GM23338 (cell line): ENCODE measurements around the gene RECQL5. TPM values are rescaled to one million over a fixed set of nuclear protein-coding genes. Genes with fewer than 3 reads are reported as not detected.

ENCODE experiments used
- ATAC-seq: fragments of 200-7000 bp; cut with Tn5 transposase; 3 replicates; pipeline ENCODE4 v1.9.1; 2020
- DNase-seq: peaks from one replicate; pipeline ENCODE4 v3.0.0-alpha.2; 2015; ENCODE audit warnings: low spot score
- H2AFZ ChIP-seq: fragments of 200-600 bp; sonication (generic); 2 replicates; pipeline ENCODE4 v1.8.0; 2016; ENCODE audit warnings: antibody characterized with exemption, mild to moderate bottlenecking, moderate library complexity
- H3F3A ChIP-seq: fragments of 200-600 bp; sonication (generic); replicated peaks from 2 replicates; pipeline ENCODE4 v1.8.0; 2017; ENCODE audit warnings: antibody characterized with exemption, mixed run types, low read depth
- H3K27ac ChIP-seq: fragments of 200-600 bp; sonication (generic); 2 replicates; pipeline ENCODE4 v1.6.1; 2016; ENCODE audit warnings: low read depth
- H3K27me3 ChIP-seq: fragments of 200-600 bp; sonication (generic); 2 replicates; pipeline ENCODE4 v1.8.0; 2016; ENCODE audit warnings: mild to moderate bottlenecking, mixed run types, moderate library complexity; ENCODE audit not compliant: insufficient read depth
- H3K36me3 ChIP-seq: fragments of 200-600 bp; sonication (generic); 2 replicates; pipeline ENCODE4 v1.8.0; 2016; ENCODE audit warnings: mild to moderate bottlenecking; ENCODE audit not compliant: insufficient read depth
- H3K4me1 ChIP-seq: fragments of 200-600 bp; sonication (generic); 2 replicates; pipeline ENCODE4 v1.8.0; 2016; ENCODE audit warnings: mild to moderate bottlenecking, moderate library complexity; ENCODE audit not compliant: insufficient read depth
- H3K4me2 ChIP-seq: fragments of 200-600 bp; sonication (generic); 2 replicates; pipeline ENCODE4 v1.7.1; 2017; ENCODE audit warnings: mixed run types
- H3K4me3 ChIP-seq: fragments of 200-600 bp; sonication (generic); 2 replicates; pipeline ENCODE4 v1.6.1; 2016; ENCODE audit warnings: mixed run types
- H3K79me2 ChIP-seq: fragments of 200-600 bp; sonication (generic); replicated peaks from 2 replicates; pipeline ENCODE4 v1.8.0; 2017; ENCODE audit warnings: mild to moderate bottlenecking; ENCODE audit not compliant: insufficient read depth
- H3K9me2 ChIP-seq: fragments of 200-600 bp; sonication (generic); 2 replicates; pipeline ENCODE4 v1.8.0; 2017; ENCODE audit not compliant: insufficient read depth
- H4K20me1 ChIP-seq: fragments of 200-600 bp; sonication (generic); replicated peaks from 2 replicates; pipeline ENCODE4 v1.8.0; 2017; ENCODE audit warnings: mild to moderate bottlenecking; ENCODE audit not compliant: insufficient read depth
- H3K27ac Mint-ChIP-seq: 2 replicates; pipeline ENCODE4 v1.8.0; 2020; ENCODE audit warnings: inconsistent platforms, mild to moderate bottlenecking, moderate library complexity, mixed read lengths
- H3K27me3 Mint-ChIP-seq: 3 replicates; pipeline ENCODE4 v1.8.0; 2022; ENCODE audit warnings: low read depth, mild to moderate bottlenecking, moderate library complexity, mixed read lengths, inconsistent platforms; ENCODE audit not compliant: insufficient read depth, poor library complexity
- H3K36me3 Mint-ChIP-seq: 3 replicates; pipeline ENCODE4 v1.8.0; 2021; ENCODE audit warnings: low read depth, mild to moderate bottlenecking, inconsistent platforms, moderate library complexity, mixed read lengths
- H3K4me1 Mint-ChIP-seq: 3 replicates; pipeline ENCODE4 v1.8.0; 2020; ENCODE audit warnings: mild to moderate bottlenecking, inconsistent platforms, mixed read lengths
- H3K4me3 Mint-ChIP-seq: 3 replicates; pipeline ENCODE4 v1.8.0; 2021; ENCODE audit warnings: moderate library complexity, mild to moderate bottlenecking, inconsistent platforms, mixed read lengths
- H3K9me3 Mint-ChIP-seq: 3 replicates; pipeline ENCODE4 v1.8.0; 2020; ENCODE audit warnings: moderate library complexity, mild to moderate bottlenecking, inconsistent platforms, mixed read lengths
- CREB1 ChIP-seq: fragments of 250-450 bp; sonication (Bioruptor Pico); IDR thresholded peaks from 2 replicates; pipeline ENCODE4 v1.5.0; 2020; ENCODE audit warnings: low read depth, mild to moderate bottlenecking, moderate library complexity
- EZH2 ChIP-seq: fragments of 200-600 bp; sonication (generic); IDR thresholded peaks from one replicate; pipeline ENCODE4 v1.8.0; 2017; ENCODE audit warnings: antibody characterized with exemption, mild to moderate bottlenecking, low read depth; ENCODE audit not compliant: unreplicated experiment
- EZH2phosphoT487 ChIP-seq: fragments of 200-600 bp; sonication (generic); IDR thresholded peaks from one replicate; pipeline ENCODE4 v1.8.1; 2018; ENCODE audit warnings: antibody characterized with exemption; ENCODE audit not compliant: unreplicated experiment
- JUNB ChIP-seq: IDR thresholded peaks from one replicate; pipeline ENCODE4 v1.6.1; 2016; ENCODE audit warnings: antibody characterized with exemption; ENCODE audit not compliant: unreplicated experiment
- NANOG ChIP-seq: IDR thresholded peaks from 2 replicates; pipeline ENCODE4 v1.6.1; 2016; ENCODE audit warnings: antibody characterized with exemption, borderline replicate concordance
- POLR2AphosphoS5 ChIP-seq: IDR thresholded peaks from 2 replicates; pipeline ENCODE4 v1.6.1; 2016; ENCODE audit warnings: antibody characterized with exemption, low read depth
- STAT1 ChIP-seq: IDR thresholded peaks from one replicate; pipeline ENCODE4 v1.6.1; 2016; ENCODE audit warnings: antibody characterized with exemption; ENCODE audit not compliant: unreplicated experiment
- ZNF114 ChIP-seq: fragments of 250-450 bp; sonication (Bioruptor Pico); IDR thresholded peaks from 2 replicates; pipeline ENCODE4 v1.5.0; 2020; ENCODE audit warnings: mild to moderate bottlenecking, moderate library complexity
- ZNF331 ChIP-seq: fragments of 250-450 bp; sonication (Bioruptor Pico); IDR thresholded peaks from 2 replicates; pipeline ENCODE4 v1.5.0; 2020; ENCODE audit warnings: low read depth, mild to moderate bottlenecking, moderate library complexity
- polyA plus RNA-seq: library from polyadenylated mRNA; unstranded; fragments of >200 nt; fragmentation: Nextera tagmentation; extraction: Ambion mirVana; gene quantifications from 2 replicates; pipeline ENCODE4 v1.2.1, GENCODE V29; 2016
- total RNA-seq: library from RNA; depleted of rRNA; stranded (reverse); fragments of >200 nt; shearing (Covaris generic); gene quantifications from 2 replicates; pipeline ENCODE4 v1.2.3, GENCODE V29; 2014
- TF ChIP-seq, protein P1 (sequence below), 2 experiments: fragments of 200-600 bp in 1 of 2; sonication (generic) in 1 of 2; conservative IDR thresholded peaks; 2 replicates each; pipeline versions ENCODE4 v1.5.1 to v1.6.1; 2016 to 2017; ENCODE audit warnings: antibody characterized with exemption in 2 of 2, low read depth in 2 of 2, mild to moderate bottlenecking in 2 of 2, moderate library complexity in 1 of 2
- TF ChIP-seq, protein P2 (sequence below): fragments of 250-450 bp; sonication (Bioruptor Pico); IDR thresholded peaks from 2 replicates; pipeline ENCODE4 v1.5.0; 2020; ENCODE audit warnings: mild to moderate bottlenecking, moderate library complexity
- TF ChIP-seq, protein P3 (sequence below): IDR thresholded peaks from 2 replicates; pipeline ENCODE4 v1.6.1; 2016; ENCODE audit warnings: antibody characterized with exemption
- TF ChIP-seq, protein P4 (sequence below): IDR thresholded peaks from one replicate; pipeline ENCODE4 v1.6.1; 2018; ENCODE audit warnings: antibody characterized with exemption; ENCODE audit not compliant: unreplicated experiment

The RECQL5 gene
- total and polyA plus RNA-seq, 2 experiments from 2014 or later, result 20.0 to 23.3 TPM

DNA sequence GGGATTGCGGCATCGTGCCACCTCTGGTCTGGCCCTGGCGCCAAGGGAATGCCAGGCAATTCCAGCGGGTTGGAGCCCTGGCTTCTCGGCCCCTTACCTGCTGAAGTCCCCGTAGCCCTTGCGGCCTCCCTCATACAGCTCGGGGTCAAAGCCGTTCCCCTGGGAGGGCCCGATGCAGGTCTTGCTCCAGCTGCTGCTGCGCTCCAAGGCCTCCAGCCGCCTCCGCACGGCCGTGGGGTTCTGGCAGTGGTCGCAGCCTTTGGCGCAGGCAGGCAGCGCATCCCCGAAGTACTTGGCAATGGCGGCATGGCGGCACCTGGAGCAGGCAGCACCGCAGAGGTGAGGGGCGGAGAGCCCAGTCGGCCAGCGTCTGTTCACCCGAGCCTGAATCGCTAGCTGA lies 35.6 kb downstream of the RECQL5 start:
- TF ChIP-seq JUNB (no peak), ZNF331 (CRISPR knock-in tag) (no peak), STAT1 (no peak), POLR2AphosphoS5 (no peak), CREB1 (CRISPR knock-in tag) (no peak), NANOG (no peak), EZH2phosphoT487 (no peak), ZNF114 (CRISPR knock-in tag) (no peak), EZH2 (no peak)
- TF ChIP-seq, protein P1, sequence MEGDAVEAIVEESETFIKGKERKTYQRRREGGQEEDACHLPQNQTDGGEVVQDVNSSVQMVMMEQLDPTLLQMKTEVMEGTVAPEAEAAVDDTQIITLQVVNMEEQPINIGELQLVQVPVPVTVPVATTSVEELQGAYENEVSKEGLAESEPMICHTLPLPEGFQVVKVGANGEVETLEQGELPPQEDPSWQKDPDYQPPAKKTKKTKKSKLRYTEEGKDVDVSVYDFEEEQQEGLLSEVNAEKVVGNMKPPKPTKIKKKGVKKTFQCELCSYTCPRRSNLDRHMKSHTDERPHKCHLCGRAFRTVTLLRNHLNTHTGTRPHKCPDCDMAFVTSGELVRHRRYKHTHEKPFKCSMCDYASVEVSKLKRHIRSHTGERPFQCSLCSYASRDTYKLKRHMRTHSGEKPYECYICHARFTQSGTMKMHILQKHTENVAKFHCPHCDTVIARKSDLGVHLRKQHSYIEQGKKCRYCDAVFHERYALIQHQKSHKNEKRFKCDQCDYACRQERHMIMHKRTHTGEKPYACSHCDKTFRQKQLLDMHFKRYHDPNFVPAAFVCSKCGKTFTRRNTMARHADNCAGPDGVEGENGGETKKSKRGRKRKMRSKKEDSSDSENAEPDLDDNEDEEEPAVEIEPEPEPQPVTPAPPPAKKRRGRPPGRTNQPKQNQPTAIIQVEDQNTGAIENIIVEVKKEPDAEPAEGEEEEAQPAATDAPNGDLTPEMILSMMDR (conservative IDR thresholded peaks at IDR 0.05; ENCODE audit: low read depth in 2 of 2), result no peak
- TF ChIP-seq, protein P2, sequence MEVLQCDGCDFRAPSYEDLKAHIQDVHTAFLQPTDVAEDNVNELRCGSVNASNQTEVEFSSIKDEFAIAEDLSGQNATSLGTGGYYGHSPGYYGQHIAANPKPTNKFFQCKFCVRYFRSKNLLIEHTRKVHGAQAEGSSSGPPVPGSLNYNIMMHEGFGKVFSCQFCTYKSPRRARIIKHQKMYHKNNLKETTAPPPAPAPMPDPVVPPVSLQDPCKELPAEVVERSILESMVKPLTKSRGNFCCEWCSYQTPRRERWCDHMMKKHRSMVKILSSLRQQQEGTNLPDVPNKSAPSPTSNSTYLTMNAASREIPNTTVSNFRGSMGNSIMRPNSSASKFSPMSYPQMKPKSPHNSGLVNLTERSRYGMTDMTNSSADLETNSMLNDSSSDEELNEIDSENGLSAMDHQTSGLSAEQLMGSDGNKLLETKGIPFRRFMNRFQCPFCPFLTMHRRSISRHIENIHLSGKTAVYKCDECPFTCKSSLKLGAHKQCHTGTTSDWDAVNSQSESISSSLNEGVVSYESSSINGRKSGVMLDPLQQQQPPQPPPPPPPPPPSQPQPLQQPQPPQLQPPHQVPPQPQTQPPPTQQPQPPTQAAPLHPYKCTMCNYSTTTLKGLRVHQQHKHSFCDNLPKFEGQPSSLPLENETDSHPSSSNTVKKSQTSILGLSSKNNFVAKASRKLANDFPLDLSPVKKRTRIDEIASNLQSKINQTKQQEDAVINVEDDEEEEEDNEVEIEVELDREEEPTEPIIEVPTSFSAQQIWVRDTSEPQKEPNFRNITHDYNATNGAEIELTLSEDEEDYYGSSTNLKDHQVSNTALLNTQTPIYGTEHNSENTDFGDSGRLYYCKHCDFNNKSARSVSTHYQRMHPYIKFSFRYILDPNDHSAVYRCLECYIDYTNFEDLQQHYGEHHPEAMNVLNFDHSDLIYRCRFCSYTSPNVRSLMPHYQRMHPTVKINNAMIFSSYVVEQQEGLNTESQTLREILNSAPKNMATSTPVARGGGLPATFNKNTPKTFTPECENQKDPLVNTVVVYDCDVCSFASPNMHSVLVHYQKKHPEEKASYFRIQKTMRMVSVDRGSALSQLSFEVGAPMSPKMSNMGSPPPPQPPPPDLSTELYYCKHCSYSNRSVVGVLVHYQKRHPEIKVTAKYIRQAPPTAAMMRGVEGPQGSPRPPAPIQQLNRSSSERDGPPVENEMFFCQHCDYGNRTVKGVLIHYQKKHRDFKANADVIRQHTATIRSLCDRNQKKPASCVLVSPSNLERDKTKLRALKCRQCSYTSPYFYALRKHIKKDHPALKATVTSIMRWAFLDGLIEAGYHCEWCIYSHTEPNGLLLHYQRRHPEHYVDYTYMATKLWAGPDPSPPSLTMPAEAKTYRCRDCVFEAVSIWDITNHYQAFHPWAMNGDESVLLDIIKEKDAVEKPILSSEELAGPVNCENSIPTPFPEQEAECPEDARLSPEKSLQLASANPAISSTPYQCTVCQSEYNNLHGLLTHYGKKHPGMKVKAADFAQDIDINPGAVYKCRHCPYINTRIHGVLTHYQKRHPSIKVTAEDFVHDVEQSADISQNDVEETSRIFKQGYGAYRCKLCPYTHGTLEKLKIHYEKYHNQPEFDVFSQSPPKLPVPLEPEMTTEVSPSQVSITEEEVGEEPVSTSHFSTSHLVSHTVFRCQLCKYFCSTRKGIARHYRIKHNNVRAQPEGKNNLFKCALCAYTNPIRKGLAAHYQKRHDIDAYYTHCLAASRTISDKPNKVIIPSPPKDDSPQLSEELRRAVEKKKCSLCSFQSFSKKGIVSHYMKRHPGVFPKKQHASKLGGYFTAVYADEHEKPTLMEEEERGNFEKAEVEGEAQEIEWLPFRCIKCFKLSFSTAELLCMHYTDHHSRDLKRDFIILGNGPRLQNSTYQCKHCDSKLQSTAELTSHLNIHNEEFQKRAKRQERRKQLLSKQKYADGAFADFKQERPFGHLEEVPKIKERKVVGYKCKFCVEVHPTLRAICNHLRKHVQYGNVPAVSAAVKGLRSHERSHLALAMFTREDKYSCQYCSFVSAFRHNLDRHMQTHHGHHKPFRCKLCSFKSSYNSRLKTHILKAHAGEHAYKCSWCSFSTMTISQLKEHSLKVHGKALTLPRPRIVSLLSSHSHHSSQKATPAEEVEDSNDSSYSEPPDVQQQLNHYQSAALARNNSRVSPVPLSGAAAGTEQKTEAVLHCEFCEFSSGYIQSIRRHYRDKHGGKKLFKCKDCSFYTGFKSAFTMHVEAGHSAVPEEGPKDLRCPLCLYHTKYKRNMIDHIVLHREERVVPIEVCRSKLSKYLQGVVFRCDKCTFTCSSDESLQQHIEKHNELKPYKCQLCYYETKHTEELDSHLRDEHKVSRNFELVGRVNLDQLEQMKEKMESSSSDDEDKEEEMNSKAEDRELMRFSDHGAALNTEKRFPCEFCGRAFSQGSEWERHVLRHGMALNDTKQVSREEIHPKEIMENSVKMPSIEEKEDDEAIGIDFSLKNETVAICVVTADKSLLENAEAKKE (CRISPR knock-in tag), result no peak
- TF ChIP-seq, protein P3, sequence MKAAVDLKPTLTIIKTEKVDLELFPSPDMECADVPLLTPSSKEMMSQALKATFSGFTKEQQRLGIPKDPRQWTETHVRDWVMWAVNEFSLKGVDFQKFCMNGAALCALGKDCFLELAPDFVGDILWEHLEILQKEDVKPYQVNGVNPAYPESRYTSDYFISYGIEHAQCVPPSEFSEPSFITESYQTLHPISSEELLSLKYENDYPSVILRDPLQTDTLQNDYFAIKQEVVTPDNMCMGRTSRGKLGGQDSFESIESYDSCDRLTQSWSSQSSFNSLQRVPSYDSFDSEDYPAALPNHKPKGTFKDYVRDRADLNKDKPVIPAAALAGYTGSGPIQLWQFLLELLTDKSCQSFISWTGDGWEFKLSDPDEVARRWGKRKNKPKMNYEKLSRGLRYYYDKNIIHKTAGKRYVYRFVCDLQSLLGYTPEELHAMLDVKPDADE, result no peak
- TF ChIP-seq, protein P4, sequence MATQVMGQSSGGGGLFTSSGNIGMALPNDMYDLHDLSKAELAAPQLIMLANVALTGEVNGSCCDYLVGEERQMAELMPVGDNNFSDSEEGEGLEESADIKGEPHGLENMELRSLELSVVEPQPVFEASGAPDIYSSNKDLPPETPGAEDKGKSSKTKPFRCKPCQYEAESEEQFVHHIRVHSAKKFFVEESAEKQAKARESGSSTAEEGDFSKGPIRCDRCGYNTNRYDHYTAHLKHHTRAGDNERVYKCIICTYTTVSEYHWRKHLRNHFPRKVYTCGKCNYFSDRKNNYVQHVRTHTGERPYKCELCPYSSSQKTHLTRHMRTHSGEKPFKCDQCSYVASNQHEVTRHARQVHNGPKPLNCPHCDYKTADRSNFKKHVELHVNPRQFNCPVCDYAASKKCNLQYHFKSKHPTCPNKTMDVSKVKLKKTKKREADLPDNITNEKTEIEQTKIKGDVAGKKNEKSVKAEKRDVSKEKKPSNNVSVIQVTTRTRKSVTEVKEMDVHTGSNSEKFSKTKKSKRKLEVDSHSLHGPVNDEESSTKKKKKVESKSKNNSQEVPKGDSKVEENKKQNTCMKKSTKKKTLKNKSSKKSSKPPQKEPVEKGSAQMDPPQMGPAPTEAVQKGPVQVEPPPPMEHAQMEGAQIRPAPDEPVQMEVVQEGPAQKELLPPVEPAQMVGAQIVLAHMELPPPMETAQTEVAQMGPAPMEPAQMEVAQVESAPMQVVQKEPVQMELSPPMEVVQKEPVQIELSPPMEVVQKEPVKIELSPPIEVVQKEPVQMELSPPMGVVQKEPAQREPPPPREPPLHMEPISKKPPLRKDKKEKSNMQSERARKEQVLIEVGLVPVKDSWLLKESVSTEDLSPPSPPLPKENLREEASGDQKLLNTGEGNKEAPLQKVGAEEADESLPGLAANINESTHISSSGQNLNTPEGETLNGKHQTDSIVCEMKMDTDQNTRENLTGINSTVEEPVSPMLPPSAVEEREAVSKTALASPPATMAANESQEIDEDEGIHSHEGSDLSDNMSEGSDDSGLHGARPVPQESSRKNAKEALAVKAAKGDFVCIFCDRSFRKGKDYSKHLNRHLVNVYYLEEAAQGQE, result no peak
- H3K4me3 ChIP-seq, result no peak overlapping the region
- no peak overlapping the region for H3K4me2 ChIP-seq
- no peaks in the 10 kb centered on the region for H3K27me3 ChIP-seq
- Mint-ChIP-seq H3K4me3 (no peak overlapping the region), H3K4me1 (peaks cover 18% of the 10 kb centered on the region), H3K27me3 (peaks cover 16% of the 10 kb centered on the region), H3K36me3 (peaks cover 5% of the 10 kb centered on the region; the same call in 1 of the 3 replicates), H3K27ac (no peak overlapping the region), H3K9me3 (no peaks in the 10 kb centered on the region)
- ATAC-seq (no peak), DNase-seq (no peak)
- no peaks in the 10 kb centered on the region; the same call in 1 of the 2 replicates for H4K20me1 ChIP-seq
- H3K27ac ChIP-seq, result no peak overlapping the region
- H2AFZ ChIP-seq, result no peak overlapping the region
- H3K9me2 ChIP-seq, result no peaks in the 10 kb centered on the region
- H3F3A ChIP-seq, result no peaks in the 10 kb centered on the region
- H3K36me3 ChIP-seq, result no peaks in the 10 kb centered on the region; the same call in 1 of the 2 replicates
- H3K4me1 ChIP-seq, result peaks cover 9% of the 10 kb centered on the region
- H3K79me2 ChIP-seq, result no peaks in the 10 kb centered on the region
